ENCODE results near the gene BCDIN3D. TPM values are rescaled to one million over a fixed set of nuclear protein-coding genes. Genes with fewer than 3 reads are reported as not detected.

BCDIN3D gene
- total and polyA plus RNA-seq, 9 of the 15 experiments (the other 6 are each of a cell fraction or from before 2014, with no cell fraction given) = 3.7 to 6.9 (median 5.6) TPM

DNA sequence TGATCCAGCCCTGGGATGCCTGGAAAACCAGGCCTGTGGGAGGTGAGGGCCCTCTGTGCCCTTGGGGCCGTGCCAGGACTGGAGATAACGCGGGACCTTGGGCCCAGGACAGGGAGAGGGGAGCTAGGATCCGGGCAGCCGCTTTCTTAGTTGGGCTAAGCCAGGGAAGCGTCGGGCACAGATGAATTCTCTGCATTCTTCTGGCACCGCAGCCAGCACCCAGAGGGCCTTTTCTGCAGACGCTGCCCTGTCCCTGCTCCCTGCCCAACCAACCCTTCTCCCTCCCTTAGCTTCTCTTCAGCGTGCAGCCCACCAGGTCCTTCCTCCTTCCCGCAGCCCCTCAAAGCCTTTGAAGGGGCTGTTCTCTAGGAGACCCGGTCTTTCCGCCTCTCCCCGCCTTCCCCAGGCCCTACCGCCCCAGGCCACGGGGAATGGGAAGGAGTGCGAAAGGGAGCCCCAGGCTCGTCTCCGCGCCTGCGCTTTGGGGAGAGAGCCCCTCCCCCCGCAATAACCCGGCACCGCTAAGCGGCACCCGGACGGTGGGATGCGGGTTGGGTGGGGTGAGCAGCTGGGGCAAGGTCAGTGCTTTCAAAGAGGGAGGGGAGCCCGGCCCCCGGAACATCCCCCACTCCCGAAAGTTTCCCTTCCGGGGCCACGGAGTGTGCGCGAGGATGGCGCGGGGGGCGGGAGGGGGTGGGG is 15.4 kb downstream of the BCDIN3D start (continued):
- no peak for TF ChIP-seq KDM1A (IDR thresholded peaks at IDR 0.05)
- no peak for TF ChIP-seq NUFIP1 (IDR thresholded peaks at IDR 0.05; ENCODE audit: partially characterized antibody)
- peak; percentile 5; the same call in 1 of the 2 replicates for TF ChIP-seq RB1 (IDR thresholded peaks at IDR 0.05; ENCODE audit: low read depth)
- TF ChIP-seq DNMT1 (IDR thresholded peaks at IDR 0.05) = no peak
- TF ChIP-seq, protein P1, sequence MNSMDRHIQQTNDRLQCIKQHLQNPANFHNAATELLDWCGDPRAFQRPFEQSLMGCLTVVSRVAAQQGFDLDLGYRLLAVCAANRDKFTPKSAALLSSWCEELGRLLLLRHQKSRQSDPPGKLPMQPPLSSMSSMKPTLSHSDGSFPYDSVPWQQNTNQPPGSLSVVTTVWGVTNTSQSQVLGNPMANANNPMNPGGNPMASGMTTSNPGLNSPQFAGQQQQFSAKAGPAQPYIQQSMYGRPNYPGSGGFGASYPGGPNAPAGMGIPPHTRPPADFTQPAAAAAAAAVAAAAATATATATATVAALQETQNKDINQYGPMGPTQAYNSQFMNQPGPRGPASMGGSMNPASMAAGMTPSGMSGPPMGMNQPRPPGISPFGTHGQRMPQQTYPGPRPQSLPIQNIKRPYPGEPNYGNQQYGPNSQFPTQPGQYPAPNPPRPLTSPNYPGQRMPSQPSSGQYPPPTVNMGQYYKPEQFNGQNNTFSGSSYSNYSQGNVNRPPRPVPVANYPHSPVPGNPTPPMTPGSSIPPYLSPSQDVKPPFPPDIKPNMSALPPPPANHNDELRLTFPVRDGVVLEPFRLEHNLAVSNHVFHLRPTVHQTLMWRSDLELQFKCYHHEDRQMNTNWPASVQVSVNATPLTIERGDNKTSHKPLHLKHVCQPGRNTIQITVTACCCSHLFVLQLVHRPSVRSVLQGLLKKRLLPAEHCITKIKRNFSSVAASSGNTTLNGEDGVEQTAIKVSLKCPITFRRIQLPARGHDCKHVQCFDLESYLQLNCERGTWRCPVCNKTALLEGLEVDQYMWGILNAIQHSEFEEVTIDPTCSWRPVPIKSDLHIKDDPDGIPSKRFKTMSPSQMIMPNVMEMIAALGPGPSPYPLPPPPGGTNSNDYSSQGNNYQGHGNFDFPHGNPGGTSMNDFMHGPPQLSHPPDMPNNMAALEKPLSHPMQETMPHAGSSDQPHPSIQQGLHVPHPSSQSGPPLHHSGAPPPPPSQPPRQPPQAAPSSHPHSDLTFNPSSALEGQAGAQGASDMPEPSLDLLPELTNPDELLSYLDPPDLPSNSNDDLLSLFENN (IDR thresholded peaks at IDR 0.05; ENCODE audit: low read depth in 2 of 2, low read length in 2 of 2) = no peak
- no peak for TF ChIP-seq CREB1 (IDR thresholded peaks at IDR 0.05)
- TF ChIP-seq CREB1 (CRISPR knock-in tag; IDR thresholded peaks at IDR 0.05) = 0 out of 2 replicates have a peak, but pooled peaks have one; percentile 9
- peak; percentile 5 for TF ChIP-seq RBM22 (IDR thresholded peaks at IDR 0.05; ENCODE audit: low read depth, low read length, poor library complexity, severe bottlenecking)
- no peak for TF ChIP-seq ZNF507 (tag; conservative IDR thresholded peaks at IDR 0.05)
- peak; percentile 77 for TF ChIP-seq GABPA (tag; conservative IDR thresholded peaks at IDR 0.05; ENCODE audit: low read depth)
- peak; percentile 90 to 91 for TF ChIP-seq NRF1 (conservative IDR thresholded peaks at IDR 0.05 in 1 of 2, IDR thresholded peaks at IDR 0.05 in 1 of 2)
- TF ChIP-seq ZNF41 (CRISPR knock-in tag; conservative IDR thresholded peaks at IDR 0.05) = no peak
- no peak for TF ChIP-seq ZFPM2 (CRISPR knock-in tag; IDR thresholded peaks at IDR 0.05)
- peak; percentile 57; the same call in 1 of the 2 replicates for TF ChIP-seq ZFX (CRISPR knock-in tag; IDR thresholded peaks at IDR 0.05)
- TF ChIP-seq DPF2 (IDR thresholded peaks at IDR 0.05) = no peak
- TF ChIP-seq FOXM1 (IDR thresholded peaks at IDR 0.05; ENCODE audit: low read depth) = no peak
- TF ChIP-seq FOXM1 (CRISPR knock-in tag; IDR thresholded peaks at IDR 0.05; ENCODE audit: low read depth) = no peak
- TF ChIP-seq FUS (optimal IDR thresholded peaks at IDR 0.05; ENCODE audit: low read depth, low read length) = no peak
- no peak for TF ChIP-seq EWSR1 (IDR thresholded peaks at IDR 0.05; ENCODE audit: borderline replicate concordance, low read depth, partially characterized antibody)
- TF ChIP-seq L3MBTL2 (IDR thresholded peaks at IDR 0.05) = 0 out of 2 replicates have a peak, but pooled peaks have one; percentile 20
- TF ChIP-seq ARHGAP35 (IDR thresholded peaks at IDR 0.05; ENCODE audit: partially characterized antibody) = no peak
